H1 (cell line): ENCODE measurements around the gene ETV7. TPM values are rescaled to one million over a fixed set of nuclear protein-coding genes. Genes with fewer than 3 reads are reported as not detected.

Source experiments
- CTCF ChIA-PET: fragments of 300-600 bp; sonication (Branson Sonifier 250); formaldehyde crosslinking; loops from one replicate; lab custom pipeline; 2021; ENCODE audit not compliant: partially characterized antibody; lab: Charles Lee
- POLR2A ChIA-PET: fragments of 300-600 bp; sonication (Branson Sonifier 250); formaldehyde crosslinking; loops from one replicate; lab custom pipeline; 2021; ENCODE audit warnings: inconsistent platforms; ENCODE audit not compliant: partially characterized antibody; lab: Charles Lee
- DNase-seq, 2 experiments: peaks; one replicate each; pipeline versions ENCODE4 v3.0.0 to v3.0.0-alpha.2; 2010 to 2022; ENCODE audit warnings: low spot score in 2 of 2, low read depth in 1 of 2, mixed read lengths in 1 of 2
- FAIRE-seq: peaks from 2 replicates; lab custom pipeline; 2011; peaks lifted over from hg19 to GRCh38; lab: Jason Lieb, UNC
- H2AFZ ChIP-seq: 2 replicates; pipeline ENCODE4 v1.8.1; 2012; ENCODE audit warnings: low read length, inconsistent platforms
- H2AK5ac ChIP-seq: 2 replicates; pipeline ENCODE4 v1.6.1; 2013; ENCODE audit warnings: low read depth, low read length
- H2BK120ac ChIP-seq: replicated peaks from 2 replicates; pipeline ENCODE3; 2013; ENCODE audit warnings: low read depth, low read length, inconsistent platforms
- H2BK12ac ChIP-seq: 2 replicates; pipeline ENCODE4 v1.6.1; 2013; ENCODE audit warnings: low read depth, low read length
- H2BK15ac ChIP-seq: 2 replicates; pipeline ENCODE4 v1.6.1; 2013; ENCODE audit warnings: low read length
- H2BK20ac ChIP-seq: 2 replicates; pipeline ENCODE4 v1.6.1; 2013; ENCODE audit warnings: low read length
- H2BK5ac ChIP-seq: 2 replicates; pipeline ENCODE4 v1.6.1; 2013; ENCODE audit warnings: low read depth, low read length
- H3K14ac ChIP-seq: 2 replicates; pipeline ENCODE4 v1.6.1; 2013; ENCODE audit warnings: inconsistent platforms; ENCODE audit not compliant: insufficient read length
- H3K18ac ChIP-seq: 2 replicates; pipeline ENCODE4 v1.6.1; 2013; ENCODE audit warnings: low read length; ENCODE audit errors: extremely low read depth
- H3K23ac ChIP-seq: 2 replicates; pipeline ENCODE4 v1.6.1; 2013; ENCODE audit warnings: inconsistent platforms; ENCODE audit not compliant: insufficient read length
- H3K23me2 ChIP-seq: 2 replicates; pipeline ENCODE4 v1.6.1; 2013; ENCODE audit warnings: low read depth, low read length
- H3K27ac ChIP-seq: 2 replicates; pipeline ENCODE4 v1.6.1; 2011; ENCODE audit warnings: low read depth, low read length, inconsistent platforms
- H3K27me3 ChIP-seq, 4 experiments: replicated peaks in 1 of 4; 1 replicate in 1 of 4; 2 replicates in 3 of 4; pipeline versions ENCODE4 v1.6.1 to v1.8.1; 2011 to 2013; ENCODE audit warnings: low read length in 3 of 4, mild to moderate bottlenecking in 3 of 4, inconsistent platforms in 2 of 4, mixed read lengths in 2 of 4, moderate library complexity in 1 of 4; ENCODE audit not compliant: control insufficient read depth in 3 of 4, insufficient read depth in 3 of 4; ENCODE audit errors: extremely low read depth in 1 of 4
- H3K36me3 ChIP-seq, 4 experiments: 2 replicates each; pipeline versions ENCODE4 v1.6.1 to v1.8.1; 2011 to 2013; ENCODE audit warnings: mild to moderate bottlenecking in 4 of 4, low read length in 3 of 4, moderate library complexity in 2 of 4, control low read depth in 1 of 4, inconsistent platforms in 1 of 4; ENCODE audit not compliant: insufficient read depth in 4 of 4, control insufficient read depth in 2 of 4
- H3K4ac ChIP-seq: replicated peaks from 2 replicates; pipeline ENCODE3; 2013; ENCODE audit warnings: low read length, low read depth, mixed read lengths, inconsistent platforms; ENCODE audit not compliant: insufficient read length
- H3K4me1 ChIP-seq, 4 experiments: replicated peaks in 1 of 4; 1 replicate in 1 of 4; 2 replicates in 3 of 4; pipeline versions ENCODE4 v1.6.1 to v1.8.1; 2011 to 2013; ENCODE audit warnings: low read length in 3 of 4, inconsistent platforms in 2 of 4, mixed read lengths in 1 of 4; ENCODE audit not compliant: insufficient read depth in 4 of 4, control insufficient read depth in 3 of 4
- H3K4me2 ChIP-seq, 2 experiments: 2 replicates each; pipeline versions ENCODE4 v1.6.1 to v1.8.1; 2011 to 2013; ENCODE audit warnings: low read depth in 2 of 2, low read length in 2 of 2, control low read depth in 1 of 2, inconsistent platforms in 1 of 2, mild to moderate bottlenecking in 1 of 2; ENCODE audit not compliant: insufficient read depth in 1 of 2
- H3K4me3 ChIP-seq, 4 experiments: fragments of 200-600, 300-600 bp in 1 of 4; sonication (generic), shearing (Covaris generic), sonication (Bioruptor Twin) in 1 of 4; 2 replicates each; pipeline versions ENCODE4 v1.5.1 to v1.8.1; 2011 to 2016; ENCODE audit warnings: low read length in 4 of 4, low read depth in 3 of 4, control low read depth in 2 of 4, inconsistent platforms in 2 of 4, mild to moderate bottlenecking in 2 of 4, mixed read lengths in 1 of 4, moderate library complexity in 1 of 4; ENCODE audit not compliant: insufficient read depth in 2 of 4; ENCODE audit errors: extremely low read depth in 1 of 4
- H3K56ac ChIP-seq: replicated peaks from 2 replicates; pipeline ENCODE3; 2013; ENCODE audit warnings: low read depth, mild to moderate bottlenecking, mixed read lengths, low read length, inconsistent platforms; ENCODE audit not compliant: insufficient read length
- H3K79me1 ChIP-seq: 2 replicates; pipeline ENCODE4 v1.6.1; 2013; ENCODE audit warnings: low read depth, low read length, control low read depth
- H3K79me2 ChIP-seq, 2 experiments: 2 replicates each; pipeline versions ENCODE4 v1.6.1 to v1.8.1; 2012 to 2013; ENCODE audit warnings: low read length in 2 of 2, mild to moderate bottlenecking in 2 of 2, inconsistent platforms in 1 of 2; ENCODE audit not compliant: insufficient read depth in 2 of 2, control insufficient read depth in 1 of 2
- H3K9ac ChIP-seq, 4 experiments: replicated peaks in 1 of 4; 1 replicate in 1 of 4; 2 replicates in 3 of 4; pipeline versions ENCODE4 v1.6.1 to v1.8.1; 2011 to 2013; ENCODE audit warnings: low read depth in 3 of 4, low read length in 3 of 4, control low read depth in 2 of 4, mild to moderate bottlenecking in 2 of 4, moderate library complexity in 2 of 4, inconsistent platforms in 1 of 4; ENCODE audit errors: extremely low read depth in 1 of 4
- H3K9me3 ChIP-seq, 2 experiments: 2 replicates each; pipeline versions ENCODE4 v1.6.1 to v1.8.1; 2012 to 2013; ENCODE audit warnings: mild to moderate bottlenecking in 2 of 2, moderate library complexity in 2 of 2, control low read depth in 1 of 2, inconsistent platforms in 1 of 2, low read depth in 1 of 2, low read length in 1 of 2, mixed read lengths in 1 of 2; ENCODE audit not compliant: insufficient read depth in 2 of 2
- H4K20me1 ChIP-seq, 2 experiments: replicated peaks in 1 of 2; 2 replicates each; pipeline versions ENCODE3 to v1.8.1; 2011 to 2013; ENCODE audit warnings: inconsistent platforms in 2 of 2, low read length in 2 of 2, mild to moderate bottlenecking in 1 of 2; ENCODE audit not compliant: insufficient read depth in 2 of 2, control insufficient read depth in 1 of 2
- H4K5ac ChIP-seq: 2 replicates; pipeline ENCODE4 v1.6.1; 2013; ENCODE audit warnings: low read length, low read depth, mixed read lengths, inconsistent platforms; ENCODE audit not compliant: insufficient read length
- H4K8ac ChIP-seq: 2 replicates; pipeline ENCODE4 v1.8.0; 2013; ENCODE audit warnings: mild to moderate bottlenecking, moderate library complexity, low read length, inconsistent platforms; ENCODE audit not compliant: insufficient read depth; ENCODE audit errors: extremely low read depth
- H4K91ac ChIP-seq: replicated peaks from 2 replicates; pipeline ENCODE3; 2013; ENCODE audit warnings: low read length, mixed read lengths, inconsistent platforms; ENCODE audit not compliant: insufficient read length
- BCL11A ChIP-seq, 2 experiments: IDR thresholded peaks; one replicate each; pipeline ENCODE4 v1.6.1; 2011; ENCODE audit warnings: low read depth in 2 of 2, low read length in 2 of 2, mild to moderate bottlenecking in 2 of 2
- CREB1 ChIP-seq: IDR thresholded peaks from 2 replicates; pipeline ENCODE4 v1.6.1; 2012; ENCODE audit warnings: inconsistent platforms
- HDAC6 ChIP-seq: IDR thresholded peaks from one replicate; pipeline ENCODE4 v1.7.1; 2012; ENCODE audit warnings: low read depth, mild to moderate bottlenecking, inconsistent platforms, low read length, moderate library complexity
- JUND ChIP-seq: IDR thresholded peaks from 2 replicates; pipeline ENCODE4 v1.6.1; 2011; ENCODE audit warnings: mild to moderate bottlenecking, improper control_type of control experiment, low read length
- NRF1 ChIP-seq: IDR thresholded peaks from 2 replicates; pipeline ENCODE4 v1.6.1; 2011; ENCODE audit warnings: mild to moderate bottlenecking, low read depth, low read length, improper control_type of control experiment
- SP2 ChIP-seq: IDR thresholded peaks from 2 replicates; pipeline ENCODE4 v1.6.1; 2012; ENCODE audit warnings: mild to moderate bottlenecking, low read length, inconsistent platforms
- WGBS, 2 experiments: shearing (Covaris generic) in 1 of 2; methylation state at CpG; one replicate each; pipeline versions ENCODE4 v1.1.6 to v1.1.7; 2013 to 2015; ENCODE audit warnings: low lambda C conversion rate in 2 of 2, mixed read lengths in 2 of 2, inconsistent platforms in 1 of 2, low coverage in 1 of 2, missing lambda C conversion rate in 1 of 2; ENCODE audit not compliant: insufficient replicate concordance in 2 of 2, insufficient coverage in 1 of 2, insufficient read length in 1 of 2; ENCODE audit errors: extremely low coverage in 1 of 2, missing lambda C conversion rate in 1 of 2; 5-methylcytosine and 5-hydroxymethylcytosine counted together
- polyA plus RNA-seq, 7 experiments: library from polyadenylated mRNA; depleted of rRNA in 3 of 7; stranded (reverse) in 5 of 7; unstranded in 2 of 7; fragments of >200 nt in 5 of 7; fragments of 200-250 nt in 2 of 7; gene quantifications; 1 replicate in 5 of 7; 2 replicates in 1 of 7; 4 replicates in 1 of 7; pipeline versions ENCODE4 v1.2.1 to v1.2.3, GENCODE V29; 2011 to 2013; ENCODE audit warnings: missing spikeins in 2 of 7, mixed read lengths in 2 of 7
- total RNA-seq: library from RNA; stranded (reverse); fragmentation: NEBNext Ultra II Directional; extraction: Animal tissue kit (Norgen Biotek cat#: 25700); gene quantifications from 2 replicates; pipeline ENCODE4 v1.2.1, GENCODE V29; 2021

The ETV7 gene
- total and polyA plus RNA-seq, 2 of the 8 experiments (the other 6 are each of a cell fraction or from before 2014, with no cell fraction given): 0.54 to 2.4 TPM

DNA sequence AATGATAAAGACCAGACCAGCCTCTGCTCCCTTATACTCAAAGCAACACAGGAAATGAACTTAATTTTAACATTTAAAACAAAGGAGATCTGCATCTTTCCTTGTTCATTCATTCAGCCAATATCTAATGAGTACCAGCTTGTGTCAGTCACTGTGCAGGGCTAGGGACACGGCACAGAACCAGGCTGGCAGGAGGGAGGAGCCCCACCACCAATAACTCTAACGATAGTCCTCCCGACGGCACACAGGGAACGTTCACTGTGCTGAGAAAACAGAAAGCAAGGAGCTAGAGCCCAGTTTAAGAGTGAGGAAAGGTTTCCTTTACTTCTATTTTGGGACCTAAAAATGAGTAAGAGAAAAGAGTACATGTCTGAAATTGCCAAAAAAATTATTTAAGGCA is 9.9 kb downstream of the ETV7 start:
- H2BK12ac ChIP-seq: no peak overlapping the region
- FAIRE-seq: no peak
- TF ChIP-seq HDAC6: no peak
- TF ChIP-seq NRF1: no peak
- TF ChIP-seq SP2: no peak
- no peak for TF ChIP-seq JUND
- TF ChIP-seq CREB1: no peak
- no peak for TF ChIP-seq BCL11A (IDR thresholded peaks at IDR 0.05; ENCODE audit: low read depth in 2 of 2, low read length in 2 of 2)

More for the DNA sequence above, 9.9 kb downstream of the ETV7 start:
- Histone ChIP-seq H2BK120ac (no peak overlapping the region), H2BK15ac (no peak overlapping the region), H3K56ac (no peak overlapping the region), H3K9ac (no peak overlapping the region), H3K4me2 (no peak overlapping the region), H3K9me3 (no peaks in the 10 kb centered on the region), H3K4me3 (no peak overlapping the region), H3K27ac (no peak overlapping the region), H2BK20ac (no peak overlapping the region), H3K14ac (no peak overlapping the region), H4K5ac (no peak overlapping the region), H2BK5ac (no peak overlapping the region), H3K79me1 (no peaks in the 10 kb centered on the region), H3K4me1 (peaks cover 0 to 10% (median 5%) of the 10 kb centered on the region in 4 experiments; a peak in 4 of 7 replicates), H4K91ac (no peak overlapping the region), H3K23ac (no peak overlapping the region), H3K27me3 (no peaks in the 10 kb centered on the region), H3K4ac (no peak overlapping the region), H4K20me1 (no peaks in the 10 kb centered on the region), H2AK5ac (no peak overlapping the region), H2AFZ (no peak overlapping the region), H3K18ac (no peak overlapping the region), H4K8ac (no peak overlapping the region), H3K79me2 (no peaks in the 10 kb centered on the region), H3K36me3 (no peaks in the 10 kb centered on the region), H3K23me2 (no peaks in the 10 kb centered on the region; the same call in 1 of the 2 replicates)
- 83% methylated on average over 5 of the region's 5 CpGs; no CpG with 5 or more reads in 1 of the 2 experiments for WGBS, 2 experiments
- CTCF ChIA-PET: interaction anchor here (0.5 kb wide), 1 partner anchor 27 kb away, joined by 4 read pairs; no protein-coding TSS in a partner anchor
- DNase-seq: no peak
- POLR2A ChIA-PET: no interaction called here
